Colonic mucosa (tissue), 4 donors: ENCODE results near the gene DAZAP2. TPM values are rescaled to one million over a fixed set of nuclear protein-coding genes. Genes with fewer than 3 reads are reported as not detected.

ENCODE experiments used
- DNase-seq: peaks from one replicate; pipeline ENCODE4 v3.0.0-alpha.2; 2020
- H3K27ac ChIP-seq: fragments of 200-600 bp; one replicate; pipeline ENCODE4 v1.8.0; 2021
- H3K27me3 ChIP-seq: fragments of 200-600 bp; one replicate; pipeline ENCODE4 v1.8.0; 2021
- H3K36me3 ChIP-seq: fragments of 200-600 bp; one replicate; pipeline ENCODE4 v1.8.0; 2021
- H3K4me1 ChIP-seq: fragments of 200-600 bp; one replicate; pipeline ENCODE4 v1.8.0; 2021; ENCODE audit warnings: mild to moderate bottlenecking
- H3K4me3 ChIP-seq: fragments of 200-600 bp; one replicate; pipeline ENCODE4 v1.8.0; 2021
- H3K9ac ChIP-seq, 2 donors: one replicate each; pipeline ENCODE4 v1.7.0; 2013; ENCODE audit warnings: control low read depth in 2 of 2, low read depth in 2 of 2, low read length in 2 of 2
- H3K9me3 ChIP-seq: fragments of 200-600 bp; one replicate; pipeline ENCODE4 v1.8.0; 2021
- intact Hi-C: fragments of 100-400 bp; cut with DNase I; formaldehyde crosslinking; loops from one replicate; pipeline ENCODE4 v1.14.1; 2022
- total RNA-seq, 2 donors: library from RNA; stranded (reverse); fragmentation: NEBNext Ultra II Directional in 1 of 2; extraction: Animal tissue kit (Norgen Biotek cat#: 25700) in 1 of 2; gene quantifications; one replicate each; pipeline ENCODE4 v1.2.1, GENCODE V29; 2021
- TF ChIP-seq, protein P1 (sequence below): fragments of 200-600 bp; IDR thresholded peaks from one replicate; pipeline ENCODE4 v1.8.0; 2022; ENCODE audit warnings: antibody characterized with exemption, mild to moderate bottlenecking
- donor health status: healthy.
- donor health status: DM: no; HTN: no; CAD: no.
- donor health status: DM: no; HTN: no; CAD: no.

DAZAP2 gene
- total RNA-seq, 2 donors from 2014 or later = 220 to 291 TPM

DNA sequence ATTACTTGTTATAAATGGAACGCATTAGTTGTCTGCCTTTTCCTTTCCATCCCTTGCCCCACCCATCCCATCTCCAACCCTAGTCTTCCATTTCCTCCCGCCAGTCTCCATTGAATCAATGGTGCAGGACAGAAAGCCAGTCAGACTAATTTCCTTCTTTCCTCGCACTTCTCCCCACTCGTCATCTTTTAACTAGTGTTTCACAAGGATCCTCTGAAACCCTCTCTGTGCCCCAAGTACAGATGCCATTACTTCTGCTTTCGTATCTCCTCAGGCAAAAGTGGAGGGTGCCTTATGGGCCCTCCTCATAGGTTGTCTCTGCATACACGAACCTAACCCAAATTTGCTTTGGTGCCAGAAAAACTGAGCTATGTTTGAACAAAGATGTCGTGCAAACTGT is 4.2 kb downstream of the DAZAP2 start:
- intact Hi-C loops = no loop called here
- H3K27me3 ChIP-seq = no peaks in the 10 kb centered on the region
- no peak for DNase-seq
- H3K9me3 ChIP-seq = no peaks in the 10 kb centered on the region
- H3K4me3 ChIP-seq = no peak overlapping the region
- TF ChIP-seq, protein P1, sequence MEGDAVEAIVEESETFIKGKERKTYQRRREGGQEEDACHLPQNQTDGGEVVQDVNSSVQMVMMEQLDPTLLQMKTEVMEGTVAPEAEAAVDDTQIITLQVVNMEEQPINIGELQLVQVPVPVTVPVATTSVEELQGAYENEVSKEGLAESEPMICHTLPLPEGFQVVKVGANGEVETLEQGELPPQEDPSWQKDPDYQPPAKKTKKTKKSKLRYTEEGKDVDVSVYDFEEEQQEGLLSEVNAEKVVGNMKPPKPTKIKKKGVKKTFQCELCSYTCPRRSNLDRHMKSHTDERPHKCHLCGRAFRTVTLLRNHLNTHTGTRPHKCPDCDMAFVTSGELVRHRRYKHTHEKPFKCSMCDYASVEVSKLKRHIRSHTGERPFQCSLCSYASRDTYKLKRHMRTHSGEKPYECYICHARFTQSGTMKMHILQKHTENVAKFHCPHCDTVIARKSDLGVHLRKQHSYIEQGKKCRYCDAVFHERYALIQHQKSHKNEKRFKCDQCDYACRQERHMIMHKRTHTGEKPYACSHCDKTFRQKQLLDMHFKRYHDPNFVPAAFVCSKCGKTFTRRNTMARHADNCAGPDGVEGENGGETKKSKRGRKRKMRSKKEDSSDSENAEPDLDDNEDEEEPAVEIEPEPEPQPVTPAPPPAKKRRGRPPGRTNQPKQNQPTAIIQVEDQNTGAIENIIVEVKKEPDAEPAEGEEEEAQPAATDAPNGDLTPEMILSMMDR = no peak
- peaks cover 19% of the 10 kb centered on the region for H3K36me3 ChIP-seq
- H3K27ac ChIP-seq = no peak overlapping the region
- peaks cover 11% of the 10 kb centered on the region for H3K4me1 ChIP-seq
- H3K9ac ChIP-seq = no peak overlapping the region

DNA sequence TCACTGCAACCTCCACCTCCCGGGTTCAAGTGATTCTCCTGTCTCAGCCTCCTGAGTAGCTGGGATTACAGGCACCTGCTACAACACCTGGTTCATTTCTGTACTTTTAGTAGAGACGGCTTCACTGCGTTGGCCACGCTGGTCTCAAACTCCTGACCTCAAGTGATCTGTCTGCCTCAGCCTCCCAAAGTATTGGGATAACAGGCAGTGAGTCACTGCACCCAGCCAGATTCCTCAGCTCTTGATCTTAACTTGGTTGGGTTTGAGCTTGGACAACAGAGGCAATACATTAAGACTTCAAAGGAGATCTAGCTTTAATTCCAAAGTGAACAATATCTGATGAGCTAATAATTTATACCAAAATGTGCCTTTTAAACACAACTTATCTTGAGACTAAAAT is 5.6 kb downstream of the DAZAP2 start:
- intact Hi-C loops = no loop called here
- Histone ChIP-seq H3K9me3 (no peaks in the 10 kb centered on the region), H3K36me3 (peaks cover 19% of the 10 kb centered on the region), H3K27me3 (no peaks in the 10 kb centered on the region), H3K4me3 (no peak overlapping the region), H3K9ac (no peak overlapping the region), H3K27ac (no peak overlapping the region), H3K4me1 (peaks cover 11% of the 10 kb centered on the region)
- no peak for DNase-seq
- TF ChIP-seq, protein P1 = no peak

DNA sequence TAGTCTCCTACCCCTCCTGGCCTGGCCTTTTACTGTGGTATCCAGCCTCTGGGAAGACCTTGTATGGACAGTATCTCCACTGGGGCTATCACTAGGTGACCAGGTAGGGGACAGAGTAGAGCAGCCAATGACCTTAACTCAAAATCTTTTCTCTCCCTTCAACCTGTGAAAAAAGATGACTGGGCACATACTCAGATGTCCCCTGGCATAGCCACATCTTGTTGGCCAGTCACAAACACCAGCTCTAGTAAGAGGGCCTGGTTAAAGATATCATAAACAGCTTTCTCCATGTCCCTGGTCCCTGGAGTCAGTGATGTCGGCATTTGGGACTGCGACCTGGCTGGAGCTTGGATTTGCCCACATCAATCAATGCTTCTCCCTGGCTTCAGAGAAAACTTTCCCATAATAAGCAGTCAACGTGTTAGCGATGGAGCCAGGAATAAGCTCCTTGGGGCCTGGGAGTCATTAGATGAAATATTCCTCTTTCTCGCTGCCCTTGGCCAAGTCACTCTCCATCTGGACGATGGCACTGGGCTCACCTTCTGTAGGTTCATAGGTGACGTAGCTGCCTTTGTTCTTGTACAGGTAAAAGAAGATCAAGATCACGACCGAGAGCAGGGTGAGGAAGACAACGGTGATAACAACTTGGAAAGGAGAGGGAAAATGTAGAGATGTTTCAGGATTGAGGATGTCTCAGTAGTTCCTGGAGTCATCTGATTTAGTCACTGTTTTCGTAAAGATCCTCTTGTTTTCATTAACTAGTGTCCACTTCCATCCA is 7.0 kb downstream of the DAZAP2 start:
- Histone ChIP-seq H3K4me3 (no peak overlapping the region), H3K36me3 (peaks cover 14% of the 10 kb centered on the region), H3K27ac (no peak overlapping the region), H3K9ac (peak overlapping the region in 1 of 2 donors; percentile 31), H3K9me3 (no peaks in the 10 kb centered on the region), H3K4me1 (peaks cover 1% of the 10 kb centered on the region), H3K27me3 (no peaks in the 10 kb centered on the region)
- TF ChIP-seq, protein P1 = no peak
- no peak for DNase-seq
- intact Hi-C loops = no loop called here

DNA sequence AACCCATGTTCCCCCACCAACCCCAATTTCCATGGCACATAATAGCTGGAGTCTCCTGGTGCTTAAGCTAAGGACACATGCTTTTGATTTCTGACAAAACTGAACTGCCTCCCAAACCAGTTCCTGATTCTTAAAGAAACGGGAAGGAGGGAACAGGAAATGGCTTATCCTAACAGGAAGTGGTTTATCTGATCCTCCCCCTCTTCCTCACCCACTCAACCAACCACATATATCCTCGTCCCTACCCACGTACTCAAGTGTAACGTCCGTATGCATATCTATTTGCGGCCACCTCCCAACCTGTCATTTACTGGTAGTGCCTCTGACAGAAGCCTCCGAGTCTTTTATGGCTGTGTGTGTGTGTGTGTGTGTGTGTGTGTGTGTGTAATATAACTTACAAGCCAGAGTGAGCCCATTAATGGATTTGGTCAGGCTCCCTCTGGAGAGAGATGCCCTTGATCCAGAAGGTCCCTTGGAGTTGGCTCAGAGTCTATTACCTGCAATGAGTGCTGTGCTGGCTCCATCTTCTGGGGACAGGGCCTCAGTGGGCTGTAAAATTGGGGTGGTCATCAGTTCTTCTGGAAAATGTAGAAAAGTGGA is 7.7 kb downstream of the DAZAP2 start:
- H3K36me3 ChIP-seq = peaks cover 7% of the 10 kb centered on the region

DNA sequence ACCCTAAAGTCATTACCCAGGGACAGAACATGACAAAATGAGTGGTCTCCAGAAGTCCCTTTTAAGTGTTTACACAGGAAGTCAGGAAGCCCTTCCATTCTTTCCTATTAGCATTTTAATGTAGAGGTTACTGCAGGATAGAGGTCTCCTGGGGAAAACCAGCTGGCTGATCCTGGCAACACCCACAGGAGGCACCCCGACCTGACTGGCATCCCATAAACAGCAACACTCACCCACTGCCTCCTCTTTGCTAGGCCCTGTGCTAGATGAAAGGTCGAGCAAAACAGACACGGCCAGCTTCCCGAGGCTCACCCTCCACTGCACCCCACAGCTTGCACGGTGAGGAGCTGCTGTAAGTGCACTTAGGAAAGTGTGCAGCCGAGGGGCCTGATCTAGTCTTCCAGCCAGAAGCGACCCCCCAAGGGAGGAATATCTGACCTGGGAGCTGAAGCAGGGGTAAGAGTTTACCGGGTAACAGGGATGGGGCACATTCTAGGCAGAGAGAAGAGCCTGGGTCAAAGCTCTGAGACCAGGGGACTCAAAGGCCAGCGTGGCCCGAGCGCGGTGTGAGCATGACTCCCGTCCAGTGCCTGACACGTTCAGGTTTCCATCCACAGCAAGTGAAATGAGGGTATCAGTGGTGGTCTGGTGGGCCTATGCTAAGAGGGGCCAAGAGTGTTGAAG is 9.0 kb downstream of the DAZAP2 start:
- Histone ChIP-seq H3K27ac (no peak overlapping the region), H3K4me1 (no peaks in the 10 kb centered on the region), H3K9ac (no peak overlapping the region), H3K36me3 (no peaks in the 10 kb centered on the region), H3K4me3 (no peak overlapping the region), H3K9me3 (no peaks in the 10 kb centered on the region), H3K27me3 (no peaks in the 10 kb centered on the region)
- no peak for DNase-seq
- TF ChIP-seq, protein P1 = no peak
- intact Hi-C loops = no loop called here

More for the DNA sequence above, 7.7 kb downstream of the DAZAP2 start:
- peak overlapping the region in 1 of 2 donors; percentile 31 for H3K9ac ChIP-seq
- H3K27me3 ChIP-seq = no peaks in the 10 kb centered on the region
- no peaks in the 10 kb centered on the region for H3K9me3 ChIP-seq
- no peak overlapping the region for H3K4me3 ChIP-seq
- peak; percentile 42 for DNase-seq
- no peak overlapping the region for H3K27ac ChIP-seq
- TF ChIP-seq, protein P1 = no peak
- intact Hi-C loops = no loop called here
- H3K4me1 ChIP-seq = no peaks in the 10 kb centered on the region
